GM21381 (cell line): ENCODE results near the gene RIMS1.
"Not testable (repeated sequence)": the region's sequence is repeated elsewhere in the genome, so short reads cannot be mapped to it uniquely, and the experiment has no call there.

Source experiments
- ATAC-seq: cut with Tn5 transposase; IDR thresholded peaks from one replicate; pipeline ENCODE4 v1.9.1; 2021; ENCODE audit warnings: mild to moderate bottlenecking, moderate library complexity; ENCODE audit not compliant: unreplicated experiment

Gene RIMS1

DNA sequence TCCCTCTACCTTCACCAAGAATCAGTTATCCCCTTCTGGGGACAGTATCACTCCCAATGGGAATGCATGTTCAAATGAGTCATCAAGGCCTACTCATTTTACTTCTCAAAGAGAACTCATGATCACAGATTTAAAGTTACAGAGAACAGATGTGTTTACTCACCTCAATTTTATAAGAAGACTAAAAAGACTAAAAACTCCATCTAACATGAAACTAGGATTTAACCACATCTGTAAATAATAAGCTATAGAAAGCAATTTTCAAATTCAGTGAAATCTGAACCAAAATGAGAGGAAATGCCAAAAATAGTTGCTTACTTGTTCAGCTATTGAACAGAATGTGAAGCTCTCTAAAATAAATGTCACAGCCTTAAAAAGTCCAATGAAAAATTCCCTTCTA lies 435.4 kb downstream of the RIMS1 start:
- ATAC-seq = no peak

DNA sequence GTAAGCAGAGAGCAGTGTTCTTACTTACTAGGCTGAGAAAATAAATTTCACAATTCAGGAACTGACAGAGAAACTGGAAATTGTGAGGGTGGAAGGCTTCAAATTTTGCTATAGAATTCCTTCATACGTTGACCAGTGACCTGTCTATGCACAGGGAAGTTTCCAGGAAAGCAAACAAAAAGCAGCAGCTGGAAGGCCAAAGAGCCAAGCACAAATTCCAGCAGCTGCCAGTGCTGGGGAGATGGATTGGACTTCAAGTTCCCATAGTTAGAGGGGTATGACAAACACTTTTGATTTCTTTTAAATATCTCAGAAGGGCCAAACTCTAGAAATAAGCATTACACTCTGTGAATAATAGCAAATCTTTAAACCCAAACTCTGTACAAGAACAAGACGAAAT lies 436.4 kb downstream of the RIMS1 start:
- ATAC-seq = no peak

DNA sequence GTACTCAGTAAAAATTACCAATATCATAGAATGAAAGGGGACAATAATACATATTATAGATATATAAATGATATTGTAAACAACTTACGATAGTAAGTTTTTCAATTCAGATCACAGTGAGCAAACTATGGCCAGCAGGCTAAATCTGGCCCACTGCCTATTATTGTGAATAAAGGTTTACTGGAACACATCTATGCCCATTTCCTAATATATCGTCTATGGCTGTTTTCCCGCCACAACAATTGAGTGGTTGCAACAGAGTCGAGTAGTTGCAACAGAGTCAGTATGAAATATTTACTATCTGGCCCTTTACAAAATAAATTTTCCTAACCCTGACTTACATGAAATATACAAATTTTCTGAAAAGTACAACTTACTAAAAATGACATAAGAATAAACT lies 438.2 kb downstream of the RIMS1 start:
- no peak for ATAC-seq

DNA sequence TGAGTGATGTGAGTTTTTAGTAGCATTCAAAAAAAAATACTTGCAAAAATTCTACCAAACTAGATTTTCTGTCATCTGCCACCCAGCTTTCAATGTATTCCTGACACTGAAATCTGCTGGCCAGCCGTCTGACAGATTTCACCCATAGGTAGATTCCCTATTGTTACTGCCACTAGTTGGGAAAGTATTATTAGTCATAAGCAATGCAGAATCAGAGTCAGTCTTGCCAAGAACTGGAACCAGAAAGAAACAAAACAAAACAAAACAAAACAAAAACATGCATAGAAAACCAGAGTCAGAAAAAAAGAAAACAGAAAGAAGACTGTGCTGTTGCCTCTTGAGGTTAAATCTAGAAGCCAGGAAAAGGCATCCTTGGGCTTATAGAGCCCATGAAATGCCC lies 442.4 kb downstream of the RIMS1 start:
- no peak for ATAC-seq

DNA sequence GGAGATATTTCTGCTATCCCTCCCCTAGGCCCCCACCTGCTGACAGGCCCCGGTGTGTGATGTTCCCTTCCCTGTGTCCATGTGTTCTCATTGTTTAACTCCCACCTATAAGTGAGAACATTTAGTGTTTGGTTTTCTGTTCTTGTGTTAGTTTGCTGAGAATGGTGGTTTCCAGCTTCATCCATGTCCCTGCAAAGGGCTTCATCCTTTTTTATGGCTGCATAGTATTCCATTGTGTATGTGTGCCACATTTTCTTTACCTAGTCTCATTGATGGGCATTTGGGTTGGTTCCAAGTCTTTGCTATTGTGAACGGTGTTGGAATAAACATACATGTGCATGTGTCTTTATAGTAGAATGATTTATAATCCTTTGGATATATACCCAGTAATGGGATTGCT lies 448.9 kb downstream of the RIMS1 start:
- ATAC-seq = not testable (repeated sequence)

DNA sequence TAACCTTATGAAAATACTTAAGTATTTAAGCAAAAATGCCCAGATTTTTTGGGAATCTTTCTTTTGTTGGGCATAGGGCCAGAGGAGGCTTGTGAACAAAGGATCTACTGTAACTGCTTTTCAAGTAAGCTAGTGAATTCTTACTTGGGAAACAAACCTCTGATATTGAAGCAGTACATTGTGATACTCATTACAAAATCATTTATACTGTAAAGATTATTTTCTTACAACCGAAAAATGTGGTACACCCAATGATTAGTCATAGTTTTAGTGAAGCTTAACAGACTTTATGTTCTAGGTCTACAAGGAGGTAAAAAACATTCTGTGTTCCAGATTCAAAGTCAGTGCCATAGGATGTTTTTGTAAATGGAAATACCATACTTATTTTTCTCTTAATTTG lies 462.6 kb downstream of the RIMS1 start:
- no peak for ATAC-seq

DNA sequence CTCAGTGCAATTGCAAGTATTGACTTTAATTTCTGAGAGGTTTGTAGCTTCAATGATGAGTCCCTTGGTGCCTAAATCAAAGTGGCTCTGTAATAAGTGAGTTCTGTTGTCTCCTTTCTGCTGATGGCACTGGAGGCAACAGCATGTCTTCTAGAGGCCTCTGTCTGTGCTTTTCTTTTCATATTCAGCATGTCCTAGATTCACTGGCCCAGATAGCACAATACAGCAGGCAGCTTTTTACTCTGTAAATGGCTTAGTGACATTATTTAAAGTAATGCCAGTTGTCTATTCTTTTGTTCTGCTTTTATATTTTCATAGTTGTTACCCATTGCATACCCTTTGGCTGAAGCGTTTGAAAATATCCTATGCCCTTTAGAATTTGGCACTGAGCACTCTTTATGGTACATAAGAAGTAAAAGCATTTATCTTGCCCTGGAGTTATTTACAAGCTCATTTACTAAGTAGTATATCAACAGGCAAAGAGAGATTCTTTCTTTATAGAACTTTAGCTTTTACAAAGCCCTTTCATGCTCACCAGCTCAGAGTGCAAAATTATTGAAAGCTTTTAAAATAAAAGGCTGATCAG lies 464.0 kb downstream of the RIMS1 start:
- ATAC-seq = no peak

DNA sequence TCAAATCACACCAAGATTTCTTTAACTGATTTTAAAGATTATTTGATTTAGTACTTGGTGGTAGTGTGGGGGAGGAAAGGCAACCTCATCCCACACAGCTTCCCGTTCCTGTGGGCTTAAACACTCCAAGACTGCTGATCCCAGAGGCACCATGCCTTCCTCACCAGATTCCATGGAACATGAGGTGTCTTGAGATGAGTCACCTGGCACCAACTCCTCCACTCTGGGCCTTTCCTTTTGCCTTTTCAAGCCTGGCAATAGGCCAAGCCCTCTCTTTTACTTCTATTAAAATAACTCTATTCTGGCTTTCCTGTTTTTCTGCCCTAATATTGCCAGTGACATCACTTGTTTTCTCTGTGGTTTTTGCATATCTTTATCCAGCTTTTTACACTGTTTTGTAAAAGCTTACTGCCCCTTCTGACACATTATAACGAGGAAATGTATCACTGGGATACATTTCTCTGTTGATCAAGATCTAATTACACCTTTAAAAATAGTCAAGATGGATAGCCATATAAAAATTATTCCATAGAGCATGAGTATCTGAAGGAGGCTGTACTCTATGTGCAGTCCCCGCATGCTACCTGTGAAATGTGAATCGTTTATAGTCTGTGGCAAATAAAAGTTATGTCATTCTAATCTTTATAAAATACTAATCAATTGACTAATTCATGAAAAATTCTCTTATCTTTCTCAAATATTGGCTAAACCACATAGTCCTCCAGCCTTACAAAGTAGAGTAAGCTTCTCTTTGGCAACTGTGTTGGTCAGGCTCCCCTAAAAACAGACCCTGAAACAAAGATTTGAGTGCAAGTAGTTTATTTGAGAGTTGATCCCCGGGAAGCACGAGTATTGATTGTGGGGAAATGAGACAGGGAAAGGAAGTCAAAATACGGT lies 477.7 kb downstream of the RIMS1 start:
- no peak for ATAC-seq

DNA sequence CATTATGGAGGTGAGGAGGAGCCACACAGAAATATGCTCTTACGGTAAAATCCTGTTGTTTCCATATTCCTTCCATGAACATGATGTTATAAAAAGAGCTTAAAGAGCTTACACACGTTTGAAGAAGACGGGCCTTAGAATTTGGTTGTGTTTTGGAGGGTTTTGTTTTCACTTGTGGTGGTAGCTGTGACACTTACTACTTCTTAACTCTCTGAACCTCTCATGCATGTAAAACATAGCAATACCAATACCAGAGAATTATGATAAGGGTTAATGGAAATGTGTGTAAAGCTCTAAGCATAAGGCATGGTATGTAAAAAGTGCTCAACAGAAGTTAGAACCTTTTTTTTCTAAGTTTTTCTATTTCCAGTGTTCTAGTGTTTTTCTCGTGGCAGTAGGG lies 479.4 kb downstream of the RIMS1 start:
- no peak for ATAC-seq

DNA sequence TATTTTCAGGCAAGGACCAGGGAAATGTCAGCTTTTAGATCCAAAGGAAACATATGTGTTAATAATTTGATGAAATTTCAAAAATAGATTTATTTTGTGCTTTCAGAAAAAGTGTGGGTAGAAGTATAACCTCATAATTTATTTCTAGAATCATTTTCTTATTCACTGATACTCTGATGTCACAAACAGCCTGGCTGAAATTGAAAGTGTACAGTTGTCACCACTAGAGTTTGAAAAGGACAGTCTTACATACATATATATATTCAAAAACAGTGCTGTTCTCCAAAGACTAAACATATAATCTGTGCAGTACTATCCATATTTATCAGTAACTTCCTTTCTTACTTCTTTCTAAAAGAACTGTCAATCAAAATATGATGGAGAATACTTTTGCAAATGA lies 481.1 kb downstream of the RIMS1 start:
- ATAC-seq = no peak

DNA sequence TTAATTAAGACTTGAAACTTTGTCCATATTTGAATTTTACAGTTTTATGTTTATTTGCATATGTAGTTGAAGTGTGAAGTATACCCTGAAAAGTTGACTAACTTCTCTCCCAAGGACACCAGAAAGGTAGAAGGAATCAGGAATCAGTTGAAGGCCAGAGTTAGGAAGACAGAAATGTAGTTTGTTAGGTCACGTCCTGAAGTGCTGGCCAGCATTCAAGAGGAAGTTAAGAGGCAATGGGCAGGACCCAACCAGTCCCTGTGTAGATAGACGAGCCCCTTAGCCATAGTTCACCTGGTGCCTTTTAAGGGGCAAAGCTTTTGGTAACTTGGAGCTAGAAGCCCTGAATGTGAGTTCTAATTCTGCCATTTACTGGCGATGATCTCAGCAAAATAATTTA lies 485.1 kb downstream of the RIMS1 start:
- no peak for ATAC-seq

DNA sequence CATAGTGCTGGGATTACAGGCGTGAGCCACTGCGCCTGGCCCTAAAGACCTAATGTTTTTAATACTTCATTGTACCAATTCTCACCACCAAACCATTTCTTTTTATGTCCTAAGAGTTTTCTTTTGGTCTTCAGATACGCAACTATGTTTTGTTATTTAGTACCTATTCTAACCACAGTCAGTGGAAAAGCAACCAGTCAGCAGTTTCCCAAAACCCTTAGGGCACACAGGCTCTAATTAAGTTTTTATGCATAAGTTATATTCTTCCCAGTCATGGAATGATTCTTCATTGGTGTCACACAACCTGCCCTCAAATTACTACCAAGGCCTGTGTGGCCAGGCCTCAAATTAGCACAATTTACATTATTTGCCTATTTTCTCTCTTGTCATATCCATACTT lies 487.8 kb downstream of the RIMS1 start:
- ATAC-seq = no peak

DNA sequence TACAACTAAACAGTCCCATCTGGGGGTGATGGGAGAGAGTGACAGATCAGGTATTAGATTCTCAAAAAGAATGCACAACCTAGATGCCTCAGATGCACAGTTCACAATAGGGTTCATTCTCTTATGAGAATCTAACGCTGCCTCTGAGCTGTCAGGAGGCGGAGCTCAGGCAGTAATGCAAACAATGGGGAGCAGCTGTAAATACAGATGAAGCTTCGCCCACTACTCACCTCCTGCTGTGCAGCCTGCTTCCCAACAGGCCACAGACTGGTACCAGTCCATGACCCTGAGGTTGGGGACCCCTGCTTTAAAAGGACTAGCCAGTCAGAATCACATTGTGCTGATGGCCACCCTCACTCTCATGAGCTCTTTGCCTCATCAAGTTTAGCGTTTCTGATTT lies 488.5 kb downstream of the RIMS1 start:
- no peak for ATAC-seq

DNA sequence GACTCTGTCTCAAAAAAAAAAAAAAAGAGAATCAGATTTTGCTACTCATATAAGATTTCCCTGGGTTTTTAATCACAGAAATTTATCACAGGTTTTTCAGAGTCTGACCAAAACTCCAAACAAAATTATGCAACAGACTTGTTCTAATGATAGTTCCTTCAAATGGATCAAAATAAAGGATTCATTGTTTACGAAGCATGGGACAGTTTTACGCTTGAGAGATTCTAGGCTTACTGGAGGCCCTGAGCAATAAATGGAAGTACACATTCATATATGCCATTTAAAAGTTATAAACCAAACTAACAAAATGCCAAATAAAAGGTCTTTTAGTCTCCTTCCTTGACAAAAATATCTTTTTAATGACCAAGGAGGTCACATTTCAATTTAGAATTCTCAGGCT lies 490.4 kb downstream of the RIMS1 start:
- no peak for ATAC-seq

DNA sequence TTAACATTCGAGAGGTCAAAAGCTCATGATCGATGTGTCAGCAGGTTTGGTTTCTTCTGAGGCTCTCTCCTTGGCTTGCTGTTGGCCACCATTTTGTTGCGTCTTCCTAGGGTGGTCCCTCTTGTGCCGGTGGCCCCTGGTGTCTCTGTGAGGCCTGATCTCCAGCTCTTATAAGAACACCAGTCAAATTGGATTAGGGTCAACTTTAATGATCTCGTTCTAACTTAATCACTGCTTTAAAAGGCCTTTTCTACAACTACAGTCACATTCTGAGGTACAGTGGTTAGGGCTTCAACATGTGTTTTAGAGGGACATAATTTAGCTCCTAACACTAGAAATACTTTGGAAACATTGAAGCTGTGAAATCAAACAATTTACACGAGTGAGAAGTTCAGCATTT lies 494.7 kb downstream of the RIMS1 start:
- no peak for ATAC-seq

DNA sequence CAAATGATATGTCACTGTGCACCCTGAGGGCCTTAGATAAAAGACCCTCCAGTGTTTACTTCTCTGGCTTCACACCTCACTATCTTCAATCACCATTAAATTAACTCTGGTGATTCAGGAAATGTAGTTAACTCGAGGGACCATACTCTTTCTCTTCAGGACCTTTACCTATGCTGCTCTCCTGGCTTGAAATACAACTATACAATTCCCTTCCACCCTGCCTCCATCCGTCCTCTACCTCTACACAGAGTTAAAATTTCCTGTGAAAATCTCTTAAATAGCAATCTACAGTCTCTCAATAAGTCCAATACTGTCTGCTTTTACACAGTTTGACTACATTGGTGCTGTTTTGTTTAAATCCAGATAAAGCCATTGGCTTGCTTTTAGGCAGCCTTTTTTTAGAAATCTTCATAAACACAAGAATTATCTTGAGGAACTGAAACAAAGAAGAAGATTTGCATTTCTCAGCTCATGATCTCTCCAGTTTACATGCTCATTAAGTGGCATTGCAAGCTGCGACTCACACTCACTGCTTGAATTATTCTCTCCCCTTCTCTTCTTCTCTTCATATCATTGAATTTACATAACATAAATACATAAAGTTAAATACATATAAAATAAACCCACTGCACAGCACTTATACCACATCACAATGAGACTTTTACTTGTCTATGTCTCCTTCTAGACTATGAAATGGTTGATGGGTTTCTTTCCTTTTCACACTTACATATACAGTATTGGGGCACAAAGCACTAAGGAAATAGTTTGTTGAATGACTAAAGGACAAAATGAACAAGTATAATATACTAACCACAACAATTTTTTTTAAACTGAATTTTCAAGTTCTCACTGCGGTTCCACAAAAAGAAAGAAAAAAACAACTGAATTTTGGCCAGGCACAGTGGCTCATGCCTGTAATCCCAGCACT lies 496.5 kb downstream of the RIMS1 start:
- ATAC-seq = peak; percentile 97

DNA sequence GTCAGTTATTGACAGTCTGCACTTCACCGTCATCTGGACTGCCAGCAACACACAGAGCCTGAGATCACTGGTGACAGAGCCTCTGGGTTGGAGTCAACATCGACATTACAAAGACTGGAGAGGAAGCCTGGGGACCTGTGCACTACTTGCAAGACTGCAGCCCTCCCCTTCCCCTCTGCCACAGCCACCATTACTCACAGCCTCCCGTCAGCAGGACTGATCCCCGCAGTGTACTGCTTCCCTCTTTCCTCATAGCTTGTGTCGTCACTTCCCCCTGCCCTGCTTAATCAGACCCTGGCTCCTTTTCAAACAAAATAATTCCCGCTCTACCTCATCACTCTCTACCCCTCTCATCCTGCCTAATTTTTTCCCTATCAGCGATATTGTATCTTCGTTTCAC lies 500.0 kb downstream of the RIMS1 start:
- no peak for ATAC-seq

DNA sequence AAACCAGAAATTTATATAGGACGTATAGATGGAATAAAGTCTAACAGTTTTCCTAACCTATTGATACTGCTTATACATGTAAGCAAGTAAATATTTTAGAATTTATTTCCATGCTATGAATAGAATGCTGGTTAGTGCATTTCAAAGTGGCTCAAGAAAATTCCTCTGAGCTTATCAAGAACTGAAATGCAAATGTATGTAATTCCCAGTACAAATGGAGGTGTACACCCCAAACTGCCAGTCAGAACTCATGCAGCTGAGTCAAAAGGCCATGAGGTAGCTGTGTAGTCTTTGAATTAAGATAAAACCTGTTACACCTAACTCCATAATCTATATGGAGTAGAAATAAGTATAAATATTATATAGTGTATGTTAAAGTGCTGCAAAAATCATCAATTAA lies 503.3 kb downstream of the RIMS1 start:
- ATAC-seq = no peak

DNA sequence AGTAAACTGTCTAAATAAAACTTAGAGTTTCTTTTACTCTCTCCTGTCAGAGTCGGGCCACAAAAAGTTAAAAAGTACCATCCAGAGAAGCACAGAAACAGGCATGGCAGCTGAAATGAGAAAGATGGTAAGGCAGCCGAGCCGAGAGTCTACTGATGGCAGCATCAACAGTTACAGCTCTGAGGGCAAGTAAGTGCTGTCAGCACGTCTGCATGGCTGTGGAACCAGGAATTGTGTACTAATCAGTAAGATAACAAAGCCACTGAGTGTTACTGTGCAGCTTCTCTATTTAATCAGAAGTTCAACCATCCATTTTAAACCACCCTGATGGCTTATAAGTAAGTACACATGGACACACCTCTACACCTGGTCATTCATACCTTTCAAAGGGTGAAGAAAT lies 504.2 kb downstream of the RIMS1 start:
- ATAC-seq = no peak

DNA sequence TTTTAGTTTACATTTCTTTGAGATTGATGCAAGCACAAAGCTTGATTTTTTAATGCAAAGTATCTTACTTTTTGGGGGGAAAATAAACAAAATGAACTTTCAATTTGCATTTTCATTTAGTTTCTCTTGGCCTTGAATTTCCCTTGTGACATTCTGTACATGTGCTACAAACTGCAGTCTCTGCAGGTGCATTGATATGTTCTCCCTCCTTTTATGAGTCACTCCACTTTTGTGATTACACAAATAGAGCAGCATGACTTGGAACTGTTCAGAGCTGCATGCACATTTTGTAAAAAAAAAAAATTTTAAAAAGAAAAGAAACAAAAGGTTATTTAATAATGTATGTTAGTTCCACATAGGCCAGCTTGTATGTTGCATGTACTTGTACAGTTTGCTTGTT lies 515.5 kb downstream of the RIMS1 start:
- no peak for ATAC-seq

DNA sequence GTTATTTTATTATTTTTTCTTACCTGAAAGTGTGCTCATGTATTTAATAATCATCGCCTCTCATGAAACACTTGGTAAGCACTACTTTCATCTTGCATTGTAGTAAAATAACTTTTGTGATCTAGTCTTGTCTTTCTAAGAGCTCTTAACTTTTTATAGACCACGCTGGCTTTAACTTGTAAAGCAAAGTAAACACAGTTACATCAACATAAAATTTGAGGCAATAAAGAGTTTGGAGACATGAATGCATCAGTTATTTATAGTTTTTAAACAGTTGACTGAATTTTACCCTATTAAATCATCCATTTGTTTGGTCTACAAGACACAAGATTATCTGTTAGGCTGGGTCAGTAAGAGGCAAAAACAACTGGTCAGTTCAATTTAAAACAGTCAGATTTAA lies 517.1 kb downstream of the RIMS1 start:
- no peak for ATAC-seq

DNA sequence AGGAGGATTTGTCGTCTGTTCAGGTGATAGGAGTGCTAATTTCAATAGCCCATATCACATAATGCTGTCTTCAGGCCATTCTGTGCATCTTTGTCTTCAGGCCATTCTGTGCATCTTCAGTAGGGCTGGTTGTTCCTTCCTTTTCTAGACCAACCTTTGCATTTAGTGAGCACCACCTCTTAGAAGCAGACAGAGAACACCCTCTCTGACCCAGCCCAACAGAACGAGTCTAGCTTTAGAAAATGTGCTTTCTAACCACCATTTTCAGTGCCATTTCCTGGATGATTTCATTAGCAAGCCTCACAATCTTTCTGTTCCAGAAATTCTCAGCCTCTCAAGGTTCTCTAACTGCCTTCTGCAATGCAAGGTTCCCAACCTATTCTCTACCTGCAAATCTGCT lies 520.2 kb downstream of the RIMS1 start:
- no peak for ATAC-seq
